Measurements from ENCODE around the gene ASIP. TPM values are rescaled to one million over a fixed set of nuclear protein-coding genes. Genes with fewer than 3 reads are reported as not detected.
"Not testable (repeated sequence)": the region's sequence is repeated elsewhere in the genome, so short reads cannot be mapped to it uniquely, and the experiment has no call there.

Gene ASIP
- total RNA-seq: not detected
- long read RNA-seq, donor 1: 0 reads
- long read RNA-seq, donor 2: 0 reads

- no peak for ATAC-seq
- DNase-seq: no peak
- no peaks in the 10 kb centered on the region for H3K36me3 ChIP-seq (ENCODE audit: low read depth)
- intact Hi-C loops (cut with DNase I, micrococcal nuclease): no loop called here
- peaks cover 5% of the 10 kb centered on the region for H3K9me3 ChIP-seq
- H3K4me3 ChIP-seq: no peak within 1 kb of the TSS
- TF ChIP-seq CTCF (IDR thresholded peaks at IDR 0.05): no peak
- no peaks in the 10 kb centered on the region for H3K4me1 ChIP-seq (ENCODE audit: low read depth)
Observed at GRCh38 chr20:34240693-34241615, at the start of gene ASIP. TSS of gene ASIP (plus strand) at chr20:34241423. CDS start at chr20:34260375, 18,952 bp downstream.

GRCh38 chr20:34193051-34193450 is 48.2 kb upstream of the ASIP start:
- Histone ChIP-seq H3K9me3 (no peaks in the 10 kb centered on the region), H3K4me3 (no peak overlapping the region), H3K4me1 (ENCODE audit: low read depth) (no peaks in the 10 kb centered on the region), H3K36me3 (ENCODE audit: low read depth) (no peaks in the 10 kb centered on the region)
- no peak for TF ChIP-seq CTCF (IDR thresholded peaks at IDR 0.05)
- intact Hi-C loops (cut with DNase I, micrococcal nuclease): no loop called here
- DNase-seq (no peak), ATAC-seq (no peak)

GRCh38 chr20:34199183-34199582 is 42.0 kb upstream of the ASIP start:
- Histone ChIP-seq H3K4me3 (no peak overlapping the region), H3K36me3 (ENCODE audit: low read depth) (no peaks in the 10 kb centered on the region), H3K9me3 (no peaks in the 10 kb centered on the region), H3K4me1 (ENCODE audit: low read depth) (no peaks in the 10 kb centered on the region)
- ATAC-seq (no peak), DNase-seq (no peak)
- no peak for TF ChIP-seq CTCF (IDR thresholded peaks at IDR 0.05)
- intact Hi-C loops (cut with DNase I, micrococcal nuclease): no loop called here

GRCh38 chr20:34200023-34200422 is 41.2 kb upstream of the ASIP start:
- Histone ChIP-seq H3K36me3 (ENCODE audit: low read depth) (no peaks in the 10 kb centered on the region), H3K4me3 (no peak overlapping the region), H3K4me1 (ENCODE audit: low read depth) (no peaks in the 10 kb centered on the region), H3K9me3 (no peaks in the 10 kb centered on the region)
- intact Hi-C loops (cut with DNase I, micrococcal nuclease): no loop called here
- DNase-seq: no peak
- no peak for TF ChIP-seq CTCF (IDR thresholded peaks at IDR 0.05)
- ATAC-seq: no peak

GRCh38 chr20:34201531-34201930 is 39.7 kb upstream of the ASIP start:
- intact Hi-C loops (cut with DNase I, micrococcal nuclease): no loop called here
- DNase-seq: no peak
- no peaks in the 10 kb centered on the region for H3K4me1 ChIP-seq (ENCODE audit: low read depth)
- no peak for TF ChIP-seq CTCF (IDR thresholded peaks at IDR 0.05)
- ATAC-seq: no peak
- H3K36me3 ChIP-seq (ENCODE audit: low read depth): no peaks in the 10 kb centered on the region
- H3K9me3 ChIP-seq: no peaks in the 10 kb centered on the region
- H3K4me3 ChIP-seq: no peak overlapping the region

GRCh38 chr20:34205172-34205880 is 35.9 kb upstream of the ASIP start:
- H3K4me3 ChIP-seq; H3K4me1 ChIP-seq (ENCODE audit: low read depth); DNase-seq; H3K36me3 ChIP-seq (ENCODE audit: low read depth); intact Hi-C loops (cut with DNase I, micrococcal nuclease); ATAC-seq; H3K9me3 ChIP-seq: not testable (repeated sequence)

Data from mucosa of descending colon (tissue), 3 donors.